CD14-positive monocyte (primary cell): ENCODE data around the gene ST3GAL3. TPM values are rescaled to one million over a fixed set of nuclear protein-coding genes. Genes with fewer than 3 reads are reported as not detected.
"Not testable (repeated sequence)": the region's sequence is repeated elsewhere in the genome, so short reads cannot be mapped to it uniquely, and the experiment has no call there.

Experiments used
- DNase-seq, 3 donors: peaks; one replicate each; pipeline ENCODE4 v3.0.0-alpha.2; 2011 to 2022
- H2AFZ ChIP-seq: 2 replicates; pipeline ENCODE4 v1.6.0; 2012; ENCODE audit warnings: mild to moderate bottlenecking, low read depth, low read length, inconsistent platforms; ENCODE audit not compliant: insufficient read depth, poor library complexity, severe bottlenecking
- H3K27ac ChIP-seq, 2 donors: 1 replicate in 1 of 2; 2 replicates in 1 of 2; pipeline ENCODE4 v1.5.1; 2012 to 2013; ENCODE audit warnings: low read length in 2 of 2, control low read depth in 1 of 2, inconsistent platforms in 1 of 2, low read depth in 1 of 2, mild to moderate bottlenecking in 1 of 2
- H3K27me3 ChIP-seq, 2 donors: one replicate each; pipeline versions ENCODE4 v1.6.0 to v1.6.1; 2011 to 2013; ENCODE audit warnings: low read length in 2 of 2; ENCODE audit not compliant: control insufficient read depth in 2 of 2, insufficient read depth in 2 of 2
- H3K36me3 ChIP-seq, 2 donors: replicated peaks in 1 of 2; 1 replicate in 1 of 2; 2 replicates in 1 of 2; pipeline versions ENCODE4 v1.5.1 to v1.6.1; 2012 to 2013; ENCODE audit warnings: low read length in 2 of 2, control low read depth in 1 of 2, inconsistent platforms in 1 of 2, mild to moderate bottlenecking in 1 of 2; ENCODE audit not compliant: insufficient read depth in 2 of 2, control insufficient read depth in 1 of 2
- H3K4me1 ChIP-seq, 2 donors: 1 replicate in 1 of 2; 2 replicates in 1 of 2; pipeline versions ENCODE4 v1.5.1 to v1.6.1; 2012 to 2013; ENCODE audit warnings: low read length in 2 of 2, control low read depth in 1 of 2, inconsistent platforms in 1 of 2, mild to moderate bottlenecking in 1 of 2, moderate library complexity in 1 of 2; ENCODE audit not compliant: insufficient read depth in 2 of 2, control insufficient read depth in 1 of 2
- H3K4me2 ChIP-seq: replicated peaks from 2 replicates; pipeline ENCODE3; 2012; ENCODE audit warnings: low read length, moderate library complexity, mild to moderate bottlenecking; ENCODE audit not compliant: poor library complexity, severe bottlenecking; ENCODE audit errors: extremely low read depth
- H3K4me3 ChIP-seq, 3 experiments: fragments of 200-600 bp in 1 of 3; sonication (generic) in 1 of 3; replicated peaks in 1 of 3; 1 replicate in 2 of 3; 2 replicates in 1 of 3; pipeline ENCODE4 v1.5.1; 2011 to 2013; ENCODE audit warnings: low read length in 3 of 3, mild to moderate bottlenecking in 3 of 3, control low read depth in 2 of 3, low read depth in 2 of 3, inconsistent platforms in 1 of 3, moderate library complexity in 1 of 3
- H3K79me2 ChIP-seq: 2 replicates; pipeline ENCODE4 v1.6.0; 2012; ENCODE audit warnings: mild to moderate bottlenecking, control low read depth, inconsistent platforms, low read length, moderate library complexity; ENCODE audit not compliant: insufficient read depth
- H3K9ac ChIP-seq: 2 replicates; pipeline ENCODE4 v1.6.0; 2017; ENCODE audit warnings: low read length, mild to moderate bottlenecking; ENCODE audit not compliant: insufficient read depth, poor library complexity, severe bottlenecking
- H3K9me3 ChIP-seq, 2 donors: replicated peaks in 1 of 2; 1 replicate in 1 of 2; 2 replicates in 1 of 2; pipeline versions ENCODE4 v1.5.1 to v1.6.1; 2012 to 2013; ENCODE audit warnings: low read length in 2 of 2, control low read depth in 1 of 2; ENCODE audit not compliant: control insufficient read depth in 1 of 2, insufficient read depth in 1 of 2
- H4K20me1 ChIP-seq: 2 replicates; pipeline ENCODE4 v1.6.0; 2012; ENCODE audit warnings: mild to moderate bottlenecking, low read length, control low read depth, moderate library complexity; ENCODE audit not compliant: insufficient read depth
- H3K27ac Mint-ChIP-seq, 7 donors: one replicate each; pipeline ENCODE4 v1.8.0; 2020; ENCODE audit warnings: mild to moderate bottlenecking in 7 of 7, mixed read lengths in 7 of 7, moderate library complexity in 6 of 7, inconsistent platforms in 2 of 7
- H3K27me3 Mint-ChIP-seq, 3 donors: one replicate each; pipeline ENCODE4 v1.8.0; 2021 to 2022; ENCODE audit warnings: low read depth in 3 of 3, mild to moderate bottlenecking in 3 of 3, mixed read lengths in 3 of 3, moderate library complexity in 3 of 3, inconsistent platforms in 1 of 3
- H3K36me3 Mint-ChIP-seq, 2 donors: one replicate each; pipeline ENCODE4 v1.8.0; 2020; ENCODE audit warnings: mixed read lengths in 2 of 2, inconsistent platforms in 1 of 2, mild to moderate bottlenecking in 1 of 2
- H3K4me1 Mint-ChIP-seq: one replicate; pipeline ENCODE4 v1.8.0; 2020; ENCODE audit warnings: mild to moderate bottlenecking, mixed read lengths
- H3K4me3 Mint-ChIP-seq, 2 donors: one replicate each; pipeline ENCODE4 v1.8.0; 2020; ENCODE audit warnings: mild to moderate bottlenecking in 2 of 2, mixed read lengths in 2 of 2, moderate library complexity in 1 of 2
- H3K9me3 Mint-ChIP-seq, 7 donors: one replicate each; pipeline ENCODE4 v1.8.0; 2020 to 2022; ENCODE audit warnings: mixed read lengths in 7 of 7, mild to moderate bottlenecking in 6 of 7, moderate library complexity in 6 of 7, inconsistent platforms in 2 of 7
- WGBS: methylation state at CpG from one replicate; pipeline ENCODE4 v1.1.5; 2013; ENCODE audit warnings: missing lambda C conversion rate; ENCODE audit not compliant: insufficient coverage; 5-methylcytosine and 5-hydroxymethylcytosine counted together
- intact Hi-C, 2 donors: fragments of 100-400 bp; cut with micrococcal nuclease; formaldehyde crosslinking; loops; one replicate each; pipeline versions ENCODE4 v1.15.0 to v1.15.1; 2023
- polyA plus RNA-seq, 3 donors: library from polyadenylated mRNA; depleted of rRNA in 1 of 3; unstranded in 2 of 3; stranded (reverse) in 1 of 3; fragments of 300-500 nt in 2 of 3; fragments of >200 nt in 1 of 3; fragmentation: Illumina TruSeq in 2 of 3; gene quantifications; 1 replicate in 2 of 3; 2 replicates in 1 of 3; pipeline ENCODE4 v1.2.3, GENCODE V29; 2012 to 2021
- TF ChIP-seq, protein P1 (sequence below): fragments of 200-600 bp; IDR thresholded peaks from one replicate; pipeline ENCODE4 v1.8.0; 2022; ENCODE audit warnings: antibody characterized with exemption, mild to moderate bottlenecking

Gene ST3GAL3
- polyA plus RNA-seq, 3 donors = 1.6 to 4.5 (median 2.1) TPM

DNA sequence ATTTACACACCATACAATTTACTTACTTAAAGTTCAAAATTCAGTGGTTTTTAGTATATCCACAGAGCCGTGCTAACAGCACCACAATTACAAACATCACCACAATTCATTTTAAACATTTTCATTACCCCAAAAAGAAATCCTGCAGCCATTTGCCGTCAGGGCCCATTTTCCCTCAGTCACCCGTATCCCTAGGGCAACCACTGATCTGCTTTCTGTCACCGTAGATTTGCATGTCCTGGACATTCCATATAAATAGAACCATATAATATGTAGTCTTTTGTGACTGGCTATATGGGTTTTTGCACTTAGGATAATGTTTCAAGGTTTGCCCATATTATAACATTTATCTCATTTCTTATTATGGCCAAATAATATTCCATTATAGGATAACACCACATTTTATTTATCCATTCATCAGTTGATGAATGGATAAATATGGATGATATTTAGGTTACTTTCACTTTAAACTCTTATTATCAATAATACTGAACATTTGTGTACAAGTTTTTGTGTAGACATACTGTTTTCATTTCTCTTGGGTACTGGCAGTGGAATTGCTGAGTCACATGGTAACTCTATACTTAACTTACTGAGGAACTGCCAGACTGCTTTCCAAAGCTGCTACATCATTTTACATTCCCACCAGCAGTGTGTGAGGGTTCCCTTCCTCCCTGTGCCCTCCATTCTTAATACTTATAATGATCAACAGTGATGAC lies 68.9 kb downstream of the ST3GAL3 start:
- H3K4me3 ChIP-seq = no peak overlapping the region
- H3K4me3 Mint-ChIP-seq = no peak overlapping the region
- H3K36me3 ChIP-seq = no peaks in the 10 kb centered on the region
- H2AFZ ChIP-seq = no peak overlapping the region
- no peak overlapping the region for H3K9ac ChIP-seq
- peaks cover 7 to 18% of the 10 kb centered on the region in 2 donors for H3K36me3 Mint-ChIP-seq
- H3K4me1 ChIP-seq = peaks cover 41 to 61% of the 10 kb centered on the region in 2 donors
- peak in 2 of 3 donors; percentile 21 to 26 for DNase-seq
- H3K4me1 Mint-ChIP-seq = peaks cover 58% of the 10 kb centered on the region
- H3K27me3 Mint-ChIP-seq = peaks cover 0 to 4% (median 0%) of the 10 kb centered on the region in 3 donors
- intact Hi-C loops = loop anchor here in 1 of 2 donors (10.0 kb wide), 1 partner anchor 99 kb away; no protein-coding TSS in a partner anchor
- H3K27me3 ChIP-seq = no peaks in the 10 kb centered on the region
- H3K27ac Mint-ChIP-seq = peak overlapping the region in 5 of 7 donors; percentile 11 to 84 (median 24)
- H4K20me1 ChIP-seq = no peaks in the 10 kb centered on the region
- H3K79me2 ChIP-seq = peaks cover 15% of the 10 kb centered on the region
- H3K9me3 Mint-ChIP-seq = peaks cover 6 to 19% (median 14%) of the 10 kb centered on the region in 7 donors
- H3K9me3 ChIP-seq = peaks cover 3 to 4% of the 10 kb centered on the region in 2 donors
- TF ChIP-seq, protein P1, sequence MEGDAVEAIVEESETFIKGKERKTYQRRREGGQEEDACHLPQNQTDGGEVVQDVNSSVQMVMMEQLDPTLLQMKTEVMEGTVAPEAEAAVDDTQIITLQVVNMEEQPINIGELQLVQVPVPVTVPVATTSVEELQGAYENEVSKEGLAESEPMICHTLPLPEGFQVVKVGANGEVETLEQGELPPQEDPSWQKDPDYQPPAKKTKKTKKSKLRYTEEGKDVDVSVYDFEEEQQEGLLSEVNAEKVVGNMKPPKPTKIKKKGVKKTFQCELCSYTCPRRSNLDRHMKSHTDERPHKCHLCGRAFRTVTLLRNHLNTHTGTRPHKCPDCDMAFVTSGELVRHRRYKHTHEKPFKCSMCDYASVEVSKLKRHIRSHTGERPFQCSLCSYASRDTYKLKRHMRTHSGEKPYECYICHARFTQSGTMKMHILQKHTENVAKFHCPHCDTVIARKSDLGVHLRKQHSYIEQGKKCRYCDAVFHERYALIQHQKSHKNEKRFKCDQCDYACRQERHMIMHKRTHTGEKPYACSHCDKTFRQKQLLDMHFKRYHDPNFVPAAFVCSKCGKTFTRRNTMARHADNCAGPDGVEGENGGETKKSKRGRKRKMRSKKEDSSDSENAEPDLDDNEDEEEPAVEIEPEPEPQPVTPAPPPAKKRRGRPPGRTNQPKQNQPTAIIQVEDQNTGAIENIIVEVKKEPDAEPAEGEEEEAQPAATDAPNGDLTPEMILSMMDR = no peak
- H3K27ac ChIP-seq = no peak overlapping the region
- WGBS = 100% methylated on average over 1 of the region's 4 CpGs
- H3K4me2 ChIP-seq = no peak overlapping the region

DNA sequence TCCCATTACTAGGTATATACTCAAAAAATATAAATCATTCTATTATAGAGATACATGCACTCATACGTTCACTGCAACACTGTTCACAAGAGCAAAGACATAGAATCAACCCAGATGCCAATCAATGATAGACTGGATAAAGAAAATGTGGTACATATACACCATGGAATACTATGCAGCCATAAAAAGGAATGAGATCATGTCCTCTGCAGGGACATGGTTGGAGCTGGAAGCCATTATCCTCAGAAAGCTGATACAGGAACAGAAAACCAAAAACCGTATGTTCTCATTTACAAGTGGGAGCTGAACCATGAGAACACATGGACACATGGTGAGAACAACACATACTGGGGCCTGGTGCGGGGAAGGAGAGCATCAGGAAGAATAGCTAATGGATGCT lies 70.6 kb downstream of the ST3GAL3 start:
- not testable (repeated sequence) for H3K79me2 ChIP-seq, H3K4me2 ChIP-seq, H2AFZ ChIP-seq, H3K9me3 ChIP-seq, DNase-seq, H4K20me1 ChIP-seq, H3K36me3 ChIP-seq, H3K27ac ChIP-seq, H3K27me3 ChIP-seq, H3K9ac ChIP-seq, H3K27ac Mint-ChIP-seq, H3K4me3 Mint-ChIP-seq, H3K4me3 ChIP-seq, H3K27me3 Mint-ChIP-seq
- 86% methylated on average over 1 of the region's 3 CpGs for WGBS
- peaks cover 48 to 70% of the 10 kb centered on the region in 2 donors for H3K4me1 ChIP-seq
- Mint-ChIP-seq H3K4me1 (peaks cover 65% of the 10 kb centered on the region), H3K36me3 (peaks cover 5 to 15% of the 10 kb centered on the region in 2 donors), H3K9me3 (peaks cover 6 to 19% (median 14%) of the 10 kb centered on the region in 7 donors)
- intact Hi-C loops = loop anchor here in 1 of 2 donors (10.0 kb wide), 1 partner anchor 97 kb away; no protein-coding TSS in a partner anchor
